ENCODE measurements around the gene PRICKLE1.

DNA sequence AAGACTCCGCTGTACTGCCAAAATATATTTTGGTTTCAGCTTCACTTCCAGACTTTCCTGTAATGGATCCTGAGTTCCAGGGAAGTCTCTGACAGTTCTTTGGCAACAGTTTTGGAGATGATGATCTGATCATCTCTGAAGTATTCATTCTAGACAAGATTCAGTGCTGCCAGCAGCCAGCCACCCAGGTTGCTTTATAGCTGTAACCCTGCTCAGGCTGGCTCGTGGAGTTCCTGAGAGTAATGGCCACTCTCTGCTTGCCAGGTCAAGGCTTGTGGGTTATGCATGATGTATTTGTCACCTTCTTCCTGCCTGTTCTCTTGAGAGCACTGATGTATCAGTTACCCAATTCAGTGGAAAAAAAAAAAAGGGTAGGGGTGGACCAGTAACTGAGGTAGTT lies 139.3 kb downstream of the PRICKLE1 start:
- TF ChIP-seq EZH2phosphoT487 (IDR thresholded peaks at IDR 0.05; ENCODE audit: low read depth, severe bottlenecking, unreplicated experiment) (no peak), EZH2 (IDR thresholded peaks at IDR 0.05; ENCODE audit: borderline replicate concordance) (no peak)
- TF ChIP-seq, protein P1, sequence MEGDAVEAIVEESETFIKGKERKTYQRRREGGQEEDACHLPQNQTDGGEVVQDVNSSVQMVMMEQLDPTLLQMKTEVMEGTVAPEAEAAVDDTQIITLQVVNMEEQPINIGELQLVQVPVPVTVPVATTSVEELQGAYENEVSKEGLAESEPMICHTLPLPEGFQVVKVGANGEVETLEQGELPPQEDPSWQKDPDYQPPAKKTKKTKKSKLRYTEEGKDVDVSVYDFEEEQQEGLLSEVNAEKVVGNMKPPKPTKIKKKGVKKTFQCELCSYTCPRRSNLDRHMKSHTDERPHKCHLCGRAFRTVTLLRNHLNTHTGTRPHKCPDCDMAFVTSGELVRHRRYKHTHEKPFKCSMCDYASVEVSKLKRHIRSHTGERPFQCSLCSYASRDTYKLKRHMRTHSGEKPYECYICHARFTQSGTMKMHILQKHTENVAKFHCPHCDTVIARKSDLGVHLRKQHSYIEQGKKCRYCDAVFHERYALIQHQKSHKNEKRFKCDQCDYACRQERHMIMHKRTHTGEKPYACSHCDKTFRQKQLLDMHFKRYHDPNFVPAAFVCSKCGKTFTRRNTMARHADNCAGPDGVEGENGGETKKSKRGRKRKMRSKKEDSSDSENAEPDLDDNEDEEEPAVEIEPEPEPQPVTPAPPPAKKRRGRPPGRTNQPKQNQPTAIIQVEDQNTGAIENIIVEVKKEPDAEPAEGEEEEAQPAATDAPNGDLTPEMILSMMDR (IDR thresholded peaks at IDR 0.05; ENCODE audit: poor library complexity) = no peak

All from hepatocyte (in vitro differentiated cells).